IPS DF 6.9 (cell line): Measurements from ENCODE around the gene TNP2.

Source experiments
- DNase-seq: peaks from one replicate; pipeline ENCODE4 v3.0.0-alpha.2; 2013; ENCODE audit warnings: low read depth, low spot score
- H3K27ac ChIP-seq: one replicate; pipeline ENCODE4 v1.5.1; 2013; ENCODE audit warnings: low read length, control low read depth
- H3K27me3 ChIP-seq: 2 replicates; pipeline ENCODE4 v1.6.1; 2013; ENCODE audit warnings: mild to moderate bottlenecking, low read length; ENCODE audit not compliant: control insufficient read depth, insufficient read depth
- H3K36me3 ChIP-seq: 2 replicates; pipeline ENCODE4 v1.6.1; 2013; ENCODE audit warnings: low read length; ENCODE audit not compliant: control insufficient read depth, insufficient read depth
- H3K4me1 ChIP-seq: 2 replicates; pipeline ENCODE4 v1.6.1; 2013; ENCODE audit warnings: low read length; ENCODE audit not compliant: control insufficient read depth, insufficient read depth
- H3K4me3 ChIP-seq: 2 replicates; pipeline ENCODE4 v1.5.1; 2013; ENCODE audit warnings: mild to moderate bottlenecking, low read length
- H3K9me3 ChIP-seq: 2 replicates; pipeline ENCODE4 v1.6.1; 2013; ENCODE audit warnings: low read length, inconsistent platforms; ENCODE audit not compliant: control insufficient read depth, insufficient read depth
- WGBS: extraction: QIAGEN DNeasy Blood & Tissue Kit; methylation state at CpG from one replicate; pipeline ENCODE4 v1.1.7; 2013; ENCODE audit warnings: mixed read lengths, missing lambda C conversion rate; ENCODE audit not compliant: insufficient read length, insufficient coverage; 5-methylcytosine and 5-hydroxymethylcytosine counted together

TNP2 gene

DNA sequence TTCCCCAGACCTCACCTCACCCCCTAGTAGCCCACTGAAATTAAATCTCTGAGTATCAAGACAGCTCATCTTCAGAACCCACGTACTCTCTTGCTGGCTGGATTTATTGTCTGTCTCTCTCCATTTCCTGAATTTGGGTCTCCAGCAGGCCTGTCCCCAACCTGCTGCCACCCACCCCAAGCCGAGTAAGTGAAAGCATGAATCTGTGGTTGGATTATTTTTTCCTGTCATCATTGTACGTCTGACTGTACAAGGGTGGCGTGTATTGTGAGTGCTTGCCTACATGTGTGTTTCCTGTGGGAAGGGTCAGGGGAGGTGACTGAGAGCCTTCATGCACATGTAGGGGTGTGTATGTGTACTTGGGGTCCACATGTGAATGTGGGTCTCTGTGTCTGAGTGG lies 5.4 kb downstream of the TNP2 start:
- no peaks in the 10 kb centered on the region for H3K27me3 ChIP-seq
- no peak overlapping the region for H3K27ac ChIP-seq
- DNase-seq: no peak
- no CpG with 5 or more reads among the region's 4 CpGs for WGBS
- no peaks in the 10 kb centered on the region for H3K9me3 ChIP-seq
- no peak overlapping the region for H3K4me3 ChIP-seq
- H3K36me3 ChIP-seq: no peaks in the 10 kb centered on the region
- no peaks in the 10 kb centered on the region for H3K4me1 ChIP-seq

DNA sequence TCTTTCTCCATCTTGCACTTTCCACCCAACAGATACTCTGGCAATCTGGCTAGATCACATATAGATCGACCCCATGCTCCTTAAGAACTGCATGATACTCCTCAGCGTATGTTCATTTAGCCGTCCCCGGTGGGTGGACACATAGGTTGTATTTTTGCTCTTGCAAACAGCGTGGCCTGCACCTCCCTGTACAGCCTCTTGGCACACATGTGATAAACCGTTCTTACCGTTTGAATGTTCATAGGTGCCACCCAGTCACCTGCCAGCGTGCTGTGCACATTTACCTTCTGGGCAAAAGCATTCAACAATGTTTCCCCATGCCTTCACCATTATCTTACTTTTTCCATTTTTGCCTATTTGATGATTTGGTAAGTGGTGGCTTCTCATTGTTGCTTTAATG lies 6.2 kb downstream of the TNP2 start:
- no CpG with 5 or more reads among the region's 8 CpGs for WGBS
- no peak overlapping the region for H3K4me3 ChIP-seq
- H3K4me1 ChIP-seq: no peaks in the 10 kb centered on the region
- no peaks in the 10 kb centered on the region for H3K36me3 ChIP-seq
- no peaks in the 10 kb centered on the region for H3K27me3 ChIP-seq
- H3K9me3 ChIP-seq: no peaks in the 10 kb centered on the region
- no peak for DNase-seq
- H3K27ac ChIP-seq: no peak overlapping the region

DNA sequence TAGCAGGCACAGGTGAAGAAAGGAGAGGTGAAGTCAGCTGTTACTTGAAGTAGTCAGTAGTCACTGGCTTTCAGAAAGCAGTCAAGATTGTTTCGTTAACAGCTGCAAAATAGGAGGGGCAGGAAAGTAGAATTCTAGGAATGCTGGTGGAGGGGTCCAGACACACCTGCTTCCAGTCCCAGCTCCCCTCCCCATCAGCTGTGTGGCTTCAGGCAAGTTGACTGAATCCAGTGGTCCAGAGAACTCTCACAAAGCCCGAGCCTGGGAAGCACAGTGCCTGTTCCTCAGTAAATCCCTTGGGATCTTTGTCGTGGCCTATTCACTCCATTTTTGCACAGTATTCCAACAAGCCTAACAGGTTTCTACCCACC lies 8.5 kb downstream of the TNP2 start:
- no peaks in the 10 kb centered on the region; the same call in 1 of the 2 replicates for H3K36me3 ChIP-seq

GRCh38 chr16:11259655-11260595 lies 9.2 kb downstream of the TNP2 start:
- H3K27me3 ChIP-seq: no peaks in the 10 kb centered on the region
- no CpG with 5 or more reads among the region's 12 CpGs for WGBS
- DNase-seq: no peak

More for the DNA sequence above, 8.5 kb downstream of the TNP2 start:
- H3K27ac ChIP-seq: no peak overlapping the region
- H3K27me3 ChIP-seq: no peaks in the 10 kb centered on the region
- WGBS: no CpG with 5 or more reads among the region's 3 CpGs
- no peak overlapping the region for H3K4me3 ChIP-seq
- DNase-seq: no peak
- H3K9me3 ChIP-seq: no peaks in the 10 kb centered on the region
- H3K4me1 ChIP-seq: 0 out of 2 replicates have a peak, but pooled peaks cover 2% of the 10 kb centered on the region

DNA sequence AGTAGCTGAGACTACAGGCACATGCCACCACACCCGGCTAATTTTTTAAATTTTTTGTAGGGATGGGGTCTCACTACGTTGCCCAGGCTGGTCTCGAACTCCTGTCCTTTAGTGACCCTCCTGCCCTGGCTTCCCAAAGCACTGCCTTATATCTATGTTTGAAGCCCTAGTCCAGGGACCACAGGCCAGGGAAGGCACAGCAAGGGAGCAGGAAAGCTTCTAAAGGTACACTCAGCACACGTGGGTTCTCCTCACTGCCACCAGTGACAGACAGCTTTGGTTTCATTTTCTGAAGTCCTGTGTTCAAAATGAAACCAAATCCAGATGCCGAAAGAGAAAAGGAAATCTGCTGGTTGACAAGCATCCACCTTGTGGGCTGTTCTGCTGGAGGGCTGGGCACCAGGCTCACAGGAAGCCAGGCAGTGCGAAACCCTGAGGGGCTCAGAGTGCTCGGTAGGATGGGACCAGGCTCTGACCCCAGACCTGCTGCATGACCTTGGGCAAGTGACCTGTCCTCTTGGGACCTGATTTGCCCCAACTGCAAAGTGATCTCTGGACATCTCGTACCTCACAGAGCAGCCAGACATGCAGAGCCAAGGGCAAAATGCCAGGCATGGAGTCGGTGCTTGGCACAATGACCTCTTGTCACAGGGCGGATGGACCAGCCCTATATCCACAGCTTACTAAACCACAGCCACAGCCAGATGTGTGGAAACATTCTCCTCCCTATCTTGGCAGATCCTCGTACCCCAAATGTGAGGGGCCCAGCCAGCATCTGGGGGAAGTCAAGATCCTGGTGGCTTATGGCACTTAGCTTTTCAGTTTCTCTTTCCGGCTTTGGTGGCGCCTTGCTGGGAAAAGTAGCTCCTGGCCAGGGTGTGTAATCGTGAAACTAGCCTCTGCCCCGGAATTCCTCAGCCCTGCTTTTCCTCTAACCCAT lies 10.3 kb downstream of the TNP2 start:
- H3K4me1 ChIP-seq: 0 out of 2 replicates have a peak, but pooled peaks cover 2% of the 10 kb centered on the region
- WGBS: no CpG with 5 or more reads among the region's 15 CpGs
- DNase-seq: no peak
- no peak overlapping the region for H3K27ac ChIP-seq
- H3K36me3 ChIP-seq: peaks cover 5% of the 10 kb centered on the region; the same call in 1 of the 2 replicates
- no peak overlapping the region for H3K4me3 ChIP-seq
- no peaks in the 10 kb centered on the region for H3K27me3 ChIP-seq
- no peaks in the 10 kb centered on the region for H3K9me3 ChIP-seq

More at GRCh38 chr16:11259655-11260595, 9.2 kb downstream of the TNP2 start:
- Histone ChIP-seq H3K4me3 (no peak overlapping the region), H3K9me3 (no peaks in the 10 kb centered on the region), H3K36me3 (peaks cover 1% of the 10 kb centered on the region; the same call in 1 of the 2 replicates), H3K4me1 (0 out of 2 replicates have a peak, but pooled peaks cover 2% of the 10 kb centered on the region), H3K27ac (no peak overlapping the region)

GRCh38 chr16:11257131-11257938 lies 11.8 kb downstream of the TNP2 start:
- no peaks in the 10 kb centered on the region for H3K27me3 ChIP-seq
- 0 out of 2 replicates have a peak, but pooled peaks cover 2% of the 10 kb centered on the region for H3K4me1 ChIP-seq
- H3K9me3 ChIP-seq: no peaks in the 10 kb centered on the region
- H3K4me3 ChIP-seq: peak overlapping the region; percentile 93; the same call in 1 of the 2 replicates
- no CpG with 5 or more reads among the region's 21 CpGs for WGBS
- DNase-seq: no peak
- peaks cover 8% of the 10 kb centered on the region; the same call in 1 of the 2 replicates for H3K36me3 ChIP-seq
- no peak overlapping the region for H3K27ac ChIP-seq

- H3K27ac ChIP-seq: no peak overlapping the region
- WGBS: no CpG with 5 or more reads among the region's 32 CpGs
- DNase-seq: no peak
These were observed 12.4 kb downstream of the TNP2 start for GRCh38 chr16:11256661-11257130.

GRCh38 chr16:11255737-11256660 lies 13.1 kb downstream of the TNP2 start, which contains the start of gene SOCS1:
Gene SOCS1, minus strand, starts transcription at chr16:11256204. Its CDS starts 726 bp downstream, at chr16:11255478.
- no CpG with 5 or more reads among the region's 100 CpGs for WGBS
- Histone ChIP-seq H3K9me3 (no peaks in the 10 kb centered on the region), H3K36me3 (peaks cover 8% of the 10 kb centered on the region; the same call in 1 of the 2 replicates), H3K4me1 (0 out of 2 replicates have a peak, but pooled peaks cover 3% of the 10 kb centered on the region), H3K27ac (no peak within 1 kb of the TSS), H3K4me3 (peak within 1 kb of the TSS; percentile 93), H3K27me3 (no peaks in the 10 kb centered on the region)
- no peak for DNase-seq

More at GRCh38 chr16:11256661-11257130, 12.4 kb downstream of the TNP2 start:
- Histone ChIP-seq H3K4me1 (0 out of 2 replicates have a peak, but pooled peaks cover 3% of the 10 kb centered on the region), H3K36me3 (peaks cover 8% of the 10 kb centered on the region; the same call in 1 of the 2 replicates), H3K4me3 (peak overlapping the region; percentile 93; the same call in 1 of the 2 replicates), H3K27me3 (no peaks in the 10 kb centered on the region), H3K9me3 (no peaks in the 10 kb centered on the region)
